HEK293 (cell line): ENCODE measurements around the gene SYNE2.

ENCODE experiments used
- CTCF ChIA-PET: fragments of 350-600 bp; formaldehyde crosslinking; extraction: SDS; loops from one replicate; lab custom pipeline; 2021; ENCODE audit warnings: antibody characterized with exemption; lab: Yijun Ruan, JAX
- POLR2A ChIA-PET: fragments of 300-600 bp; formaldehyde crosslinking; extraction: SDS; loops from one replicate; lab custom pipeline; 2020; ENCODE audit warnings: antibody characterized with exemption, inconsistent platforms; lab: Yijun Ruan, JAX
- H3K27ac ChIP-seq: fragments of 200-500 bp; sonication (Bioruptor generic); 2 replicates; pipeline ENCODE4 v1.5.1; 2014; ENCODE audit warnings: low read depth, low read length, control low read depth, inconsistent platforms; ENCODE audit errors: extremely low read depth
- H3K36me3 ChIP-seq, 2 experiments: fragments of 200-500 bp in 1 of 2; sonication (Bioruptor generic) in 1 of 2; 1 replicate in 1 of 2; 2 replicates in 1 of 2; pipeline ENCODE4 v1.5.1; 2014 to 2017; ENCODE audit warnings: inconsistent platforms in 2 of 2, low read length in 2 of 2; ENCODE audit not compliant: control insufficient read depth in 2 of 2, insufficient read depth in 1 of 2
- H3K4me1 ChIP-seq: fragments of 200-500 bp; sonication (Bioruptor generic); 2 replicates; pipeline ENCODE4 v1.5.1; 2014; ENCODE audit warnings: mild to moderate bottlenecking, low read length, inconsistent platforms; ENCODE audit not compliant: control insufficient read depth, insufficient read depth
- H3K4me3 ChIP-seq: 2 replicates; pipeline ENCODE4 v1.5.1; 2011; ENCODE audit warnings: low read depth, mild to moderate bottlenecking, control low read depth, low read length, moderate library complexity
- H3K9me3 ChIP-seq: fragments of 200-500 bp; sonication (Bioruptor generic); 2 replicates; pipeline ENCODE4 v1.5.1; 2014; ENCODE audit warnings: low read depth, low read length, inconsistent platforms; ENCODE audit not compliant: control insufficient read depth, insufficient read depth
- IKZF3 ChIP-seq: fragments of 450-650 bp; IDR thresholded peaks from 2 replicates; pipeline ENCODE4 v1.5.0; 2018; ENCODE audit warnings: missing biosample characterization, mild to moderate bottlenecking, missing genetic modification characterization, moderate library complexity
- KLF8 ChIP-seq: fragments of 450-650 bp; formaldehyde crosslinking; IDR thresholded peaks from 2 replicates; pipeline ENCODE4 v1.5.1; 2016; ENCODE audit warnings: missing biosample characterization, missing genetic modification characterization
- OSR2 ChIP-seq: fragments of 450-650 bp; formaldehyde crosslinking; IDR thresholded peaks from 2 replicates; pipeline ENCODE4 v1.5.1; 2016; ENCODE audit warnings: missing biosample characterization, missing genetic modification characterization
- SCRT2 ChIP-seq: fragments of 450-650 bp; formaldehyde crosslinking; IDR thresholded peaks from 2 replicates; pipeline ENCODE4 v1.5.1; 2016; ENCODE audit warnings: missing biosample characterization, missing genetic modification characterization
- ZFP3 ChIP-seq: fragments of 450-650 bp; formaldehyde crosslinking; IDR thresholded peaks from 2 replicates; pipeline ENCODE4 v1.5.1; 2016; ENCODE audit warnings: low read depth, missing biosample characterization, missing genetic modification characterization
- ZNF157 ChIP-seq: fragments of 450-650 bp; formaldehyde crosslinking; IDR thresholded peaks from 2 replicates; pipeline ENCODE4 v1.5.1; 2016; ENCODE audit warnings: missing biosample characterization, missing genetic modification characterization
- ZNF169 ChIP-seq: fragments of 450-650 bp; formaldehyde crosslinking; IDR thresholded peaks from 2 replicates; pipeline ENCODE4 v1.5.1; 2016; ENCODE audit warnings: missing biosample characterization, missing genetic modification characterization
- ZNF18 ChIP-seq: fragments of 450-650 bp; formaldehyde crosslinking; IDR thresholded peaks from 2 replicates; pipeline ENCODE4 v1.5.1; 2016; ENCODE audit warnings: missing biosample characterization, missing genetic modification characterization
- ZNF2 ChIP-seq: fragments of 450-650 bp; formaldehyde crosslinking; IDR thresholded peaks from 2 replicates; pipeline ENCODE4 v1.5.1; 2016; ENCODE audit warnings: missing biosample characterization, missing genetic modification characterization
- ZNF221 ChIP-seq: fragments of 450-650 bp; formaldehyde crosslinking; IDR thresholded peaks from 2 replicates; pipeline ENCODE4 v1.5.1; 2017; ENCODE audit warnings: missing biosample characterization, missing genetic modification characterization, borderline replicate concordance
- ZNF223 ChIP-seq: fragments of 450-650 bp; formaldehyde crosslinking; IDR thresholded peaks from 2 replicates; pipeline ENCODE4 v1.5.1; 2016; ENCODE audit warnings: missing biosample characterization, missing genetic modification characterization
- ZNF311 ChIP-seq: fragments of 450-650 bp; formaldehyde crosslinking; IDR thresholded peaks from 2 replicates; pipeline ENCODE4 v1.5.1; 2017; ENCODE audit warnings: missing biosample characterization, missing genetic modification characterization, borderline replicate concordance
- ZNF473 ChIP-seq: fragments of 450-650 bp; formaldehyde crosslinking; IDR thresholded peaks from 2 replicates; pipeline ENCODE4 v1.5.1; 2017; ENCODE audit warnings: missing biosample characterization, missing genetic modification characterization
- ZNF629 ChIP-seq: fragments of 450-650 bp; formaldehyde crosslinking; IDR thresholded peaks from 2 replicates; pipeline ENCODE4 v1.5.1; 2017; ENCODE audit warnings: missing biosample characterization, missing genetic modification characterization
- ZNF658 ChIP-seq: fragments of 450-650 bp; formaldehyde crosslinking; IDR thresholded peaks from 2 replicates; pipeline ENCODE4; 2016; ENCODE audit warnings: missing biosample characterization, missing genetic modification characterization
- ZNF747 ChIP-seq: fragments of 450-650 bp; formaldehyde crosslinking; IDR thresholded peaks from 2 replicates; pipeline ENCODE4 v1.5.1; 2016; ENCODE audit warnings: missing biosample characterization, missing genetic modification characterization
- ZNF76 ChIP-seq: fragments of 450-650 bp; formaldehyde crosslinking; IDR thresholded peaks from 2 replicates; pipeline ENCODE4; 2016; ENCODE audit warnings: low read depth, missing biosample characterization, missing genetic modification characterization, borderline replicate concordance
- ZNF777 ChIP-seq: fragments of 450-650 bp; formaldehyde crosslinking; IDR thresholded peaks from 2 replicates; pipeline ENCODE4 v1.5.1; 2017; ENCODE audit warnings: missing biosample characterization, missing genetic modification characterization, borderline replicate concordance
- TF ChIP-seq, protein P1 (sequence below): fragments of 450-650 bp; formaldehyde crosslinking; conservative IDR thresholded peaks from 2 replicates; pipeline ENCODE4 v1.5.1; 2016; ENCODE audit warnings: low read depth, missing biosample characterization, missing genetic modification characterization
- TF ChIP-seq, protein P2 (sequence below): fragments of 450-650 bp; formaldehyde crosslinking; conservative IDR thresholded peaks from 2 replicates; pipeline ENCODE4 v1.5.1; 2016; ENCODE audit warnings: low read depth, missing biosample characterization, missing genetic modification characterization
- TF ChIP-seq, protein P3 (sequence below): fragments of 450-650 bp; formaldehyde crosslinking; IDR thresholded peaks from 2 replicates; pipeline ENCODE4; 2016; ENCODE audit warnings: missing biosample characterization, missing genetic modification characterization

The SYNE2 gene

DNA sequence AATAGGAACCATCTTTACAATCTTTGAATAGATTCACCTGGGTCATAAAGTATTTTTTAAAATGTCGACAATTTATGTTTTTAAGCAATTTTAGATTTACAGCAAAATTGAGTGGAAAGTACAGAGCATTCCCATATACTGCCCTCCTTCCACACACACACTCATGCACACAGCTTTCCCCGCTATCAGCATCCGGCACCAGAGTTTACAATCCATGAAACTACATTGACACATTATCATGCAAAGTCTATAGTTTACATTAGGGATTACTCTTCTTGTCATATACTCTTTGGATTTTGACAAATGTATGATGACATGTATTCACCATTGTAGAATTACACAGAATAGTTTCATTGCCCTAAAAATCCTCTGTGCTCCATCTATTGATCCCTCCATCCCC lies 9.0 kb upstream of the SYNE2 start:
- H3K4me1 ChIP-seq, result no peaks in the 10 kb centered on the region
- CTCF ChIA-PET, result interaction anchor here (0.6 kb wide), 1 partner anchor 43 kb away, joined by 3 read pairs; no protein-coding TSS in a partner anchor
- TF ChIP-seq, protein P1, sequence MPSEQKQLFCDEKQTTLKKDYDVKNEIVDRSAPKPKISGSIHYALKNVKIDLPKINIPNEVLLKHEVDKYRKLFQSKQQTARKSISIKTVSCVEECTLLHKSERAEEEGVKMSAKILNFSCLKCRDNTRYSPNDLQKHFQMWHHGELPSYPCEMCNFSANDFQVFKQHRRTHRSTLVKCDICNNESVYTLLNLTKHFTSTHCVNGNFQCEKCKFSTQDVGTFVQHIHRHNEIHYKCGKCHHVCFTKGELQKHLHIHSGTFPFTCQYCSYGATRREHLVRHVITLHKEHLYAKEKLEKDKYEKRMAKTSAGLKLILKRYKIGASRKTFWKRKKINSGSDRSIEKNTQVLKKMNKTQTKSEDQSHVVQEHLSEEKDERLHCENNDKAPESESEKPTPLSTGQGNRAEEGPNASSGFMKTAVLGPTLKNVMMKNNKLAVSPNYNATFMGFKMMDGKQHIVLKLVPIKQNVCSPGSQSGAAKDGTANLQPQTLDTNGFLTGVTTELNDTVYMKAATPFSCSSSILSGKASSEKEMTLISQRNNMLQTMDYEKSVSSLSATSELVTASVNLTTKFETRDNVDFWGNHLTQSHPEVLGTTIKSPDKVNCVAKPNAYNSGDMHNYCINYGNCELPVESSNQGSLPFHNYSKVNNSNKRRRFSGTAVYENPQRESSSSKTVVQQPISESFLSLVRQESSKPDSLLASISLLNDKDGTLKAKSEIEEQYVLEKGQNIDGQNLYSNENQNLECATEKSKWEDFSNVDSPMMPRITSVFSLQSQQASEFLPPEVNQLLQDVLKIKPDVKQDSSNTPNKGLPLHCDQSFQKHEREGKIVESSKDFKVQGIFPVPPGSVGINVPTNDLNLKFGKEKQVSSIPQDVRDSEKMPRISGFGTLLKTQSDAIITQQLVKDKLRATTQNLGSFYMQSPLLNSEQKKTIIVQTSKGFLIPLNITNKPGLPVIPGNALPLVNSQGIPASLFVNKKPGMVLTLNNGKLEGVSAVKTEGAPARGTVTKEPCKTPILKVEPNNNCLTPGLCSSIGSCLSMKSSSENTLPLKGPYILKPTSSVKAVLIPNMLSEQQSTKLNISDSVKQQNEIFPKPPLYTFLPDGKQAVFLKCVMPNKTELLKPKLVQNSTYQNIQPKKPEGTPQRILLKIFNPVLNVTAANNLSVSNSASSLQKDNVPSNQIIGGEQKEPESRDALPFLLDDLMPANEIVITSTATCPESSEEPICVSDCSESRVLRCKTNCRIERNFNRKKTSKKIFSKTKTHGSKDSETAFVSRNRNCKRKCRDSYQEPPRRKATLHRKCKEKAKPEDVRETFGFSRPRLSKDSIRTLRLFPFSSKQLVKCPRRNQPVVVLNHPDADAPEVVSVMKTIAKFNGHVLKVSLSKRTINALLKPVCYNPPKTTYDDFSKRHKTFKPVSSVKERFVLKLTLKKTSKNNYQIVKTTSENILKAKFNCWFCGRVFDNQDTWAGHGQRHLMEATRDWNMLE (tag by site-specific recombination), result no peak
- TF ChIP-seq KLF8 (tag by site-specific recombination), result no peak
- no peak for TF ChIP-seq ZNF157
- no peak for TF ChIP-seq ZNF2 (tag by site-specific recombination)
- no peak for TF ChIP-seq ZNF629 (tag by site-specific recombination)
- TF ChIP-seq ZNF658 (tag by site-specific recombination), result no peak
- TF ChIP-seq IKZF3, result no peak
- no peak for TF ChIP-seq OSR2 (tag by site-specific recombination)
- no peak for TF ChIP-seq ZFP3 (tag by site-specific recombination)
- TF ChIP-seq ZNF223 (tag by site-specific recombination), result no peak
- TF ChIP-seq ZNF777 (tag by site-specific recombination), result no peak
- TF ChIP-seq, protein P2, sequence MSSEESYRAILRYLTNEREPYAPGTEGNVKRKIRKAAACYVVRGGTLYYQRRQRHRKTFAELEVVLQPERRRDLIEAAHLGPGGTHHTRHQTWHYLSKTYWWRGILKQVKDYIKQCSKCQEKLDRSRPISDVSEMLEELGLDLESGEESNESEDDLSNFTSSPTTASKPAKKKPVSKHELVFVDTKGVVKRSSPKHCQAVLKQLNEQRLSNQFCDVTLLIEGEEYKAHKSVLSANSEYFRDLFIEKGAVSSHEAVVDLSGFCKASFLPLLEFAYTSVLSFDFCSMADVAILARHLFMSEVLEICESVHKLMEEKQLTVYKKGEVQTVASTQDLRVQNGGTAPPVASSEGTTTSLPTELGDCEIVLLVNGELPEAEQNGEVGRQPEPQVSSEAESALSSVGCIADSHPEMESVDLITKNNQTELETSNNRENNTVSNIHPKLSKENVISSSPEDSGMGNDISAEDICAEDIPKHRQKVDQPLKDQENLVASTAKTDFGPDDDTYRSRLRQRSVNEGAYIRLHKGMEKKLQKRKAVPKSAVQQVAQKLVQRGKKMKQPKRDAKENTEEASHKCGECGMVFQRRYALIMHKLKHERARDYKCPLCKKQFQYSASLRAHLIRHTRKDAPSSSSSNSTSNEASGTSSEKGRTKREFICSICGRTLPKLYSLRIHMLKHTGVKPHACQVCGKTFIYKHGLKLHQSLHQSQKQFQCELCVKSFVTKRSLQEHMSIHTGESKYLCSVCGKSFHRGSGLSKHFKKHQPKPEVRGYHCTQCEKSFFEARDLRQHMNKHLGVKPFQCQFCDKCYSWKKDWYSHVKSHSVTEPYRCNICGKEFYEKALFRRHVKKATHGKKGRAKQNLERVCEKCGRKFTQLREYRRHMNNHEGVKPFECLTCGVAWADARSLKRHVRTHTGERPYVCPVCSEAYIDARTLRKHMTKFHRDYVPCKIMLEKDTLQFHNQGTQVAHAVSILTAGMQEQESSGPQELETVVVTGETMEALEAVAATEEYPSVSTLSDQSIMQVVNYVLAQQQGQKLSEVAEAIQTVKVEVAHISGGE (tag by site-specific recombination), result no peak
- no peak for TF ChIP-seq ZNF747 (tag by site-specific recombination)
- no peaks in the 10 kb centered on the region; a peak in 1 of 3 replicates for H3K36me3 ChIP-seq
- H3K9me3 ChIP-seq, result no peaks in the 10 kb centered on the region
- H3K4me3 ChIP-seq, result no peak overlapping the region
- no peak overlapping the region for H3K27ac ChIP-seq
- POLR2A ChIA-PET, result no interaction called here

GRCh38 chr14:63848890-63849289 lies 3.9 kb upstream of the SYNE2 start:
- Histone ChIP-seq H3K36me3 (no peaks in the 10 kb centered on the region; a peak in 1 of 3 replicates), H3K4me3 (no peak overlapping the region), H3K4me1 (peaks cover 2% of the 10 kb centered on the region; the same call in 1 of the 2 replicates), H3K27ac (no peak overlapping the region), H3K9me3 (no peaks in the 10 kb centered on the region)
- no peak for TF ChIP-seq SCRT2 (tag by site-specific recombination)
- TF ChIP-seq ZNF221 (tag by site-specific recombination), result no peak
- TF ChIP-seq ZNF18, result no peak
- no peak for TF ChIP-seq ZNF169
- no peak for TF ChIP-seq ZNF311 (tag by site-specific recombination)
- no peak for TF ChIP-seq ZNF473 (tag by site-specific recombination)
- no peak for TF ChIP-seq ZNF76 (tag by site-specific recombination)
- TF ChIP-seq, protein P3, sequence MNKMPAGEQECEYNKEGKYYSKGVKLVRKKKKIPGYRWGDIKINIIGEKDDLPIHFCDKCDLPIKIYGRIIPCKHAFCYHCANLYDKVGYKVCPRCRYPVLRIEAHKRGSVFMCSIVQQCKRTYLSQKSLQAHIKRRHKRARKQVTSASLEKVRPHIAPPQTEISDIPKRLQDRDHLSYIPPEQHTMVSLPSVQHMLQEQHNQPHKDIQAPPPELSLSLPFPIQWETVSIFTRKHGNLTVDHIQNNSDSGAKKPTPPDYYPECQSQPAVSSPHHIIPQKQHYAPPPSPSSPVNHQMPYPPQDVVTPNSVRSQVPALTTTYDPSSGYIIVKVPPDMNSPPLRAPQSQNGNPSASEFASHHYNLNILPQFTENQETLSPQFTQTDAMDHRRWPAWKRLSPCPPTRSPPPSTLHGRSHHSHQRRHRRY (tag by site-specific recombination), result no peak
- CTCF ChIA-PET, result interaction anchor here (0.6 kb wide), 1 partner anchor 25 kb away, joined by 3 read pairs; no protein-coding TSS in a partner anchor
- POLR2A ChIA-PET, result interaction anchor here (0.6 to 0.7 kb wide), 2 partner anchors 158 to 297 kb away, joined by 3 to 10 read pairs; no protein-coding TSS in a partner anchor
